ENCODE data around the gene TANGO2. TPM values are rescaled to one million over a fixed set of nuclear protein-coding genes. Genes with fewer than 3 reads are reported as not detected.

TANGO2 gene
- total RNA-seq, 1 donor from 2014 or later: 19.9 TPM

- Mint-ChIP-seq H3K4me1 (ENCODE audit: low read depth) (peaks cover 4% of the 10 kb centered on the region), H3K27ac (no peak overlapping the region), H3K4me3 (ENCODE audit: low read depth) (no peak overlapping the region), H3K36me3 (ENCODE audit: insufficient read depth) (peaks cover 6% of the 10 kb centered on the region), H3K27me3 (no peaks in the 10 kb centered on the region), H3K9me3 (ENCODE audit: low read depth) (no peaks in the 10 kb centered on the region)
- TF ChIP-seq CTCF (IDR thresholded peaks at IDR 0.05; ENCODE audit: unreplicated experiment): no peak
- no peak for DNase-seq (ENCODE audit: low spot score, unreplicated experiment)
Measured at GRCh38 chr22:20032407-20032991, 11.6 kb downstream of the TANGO2 start.

GRCh38 chr22:20033045-20033706 lies 12.3 kb downstream of the TANGO2 start:
- no peaks in the 10 kb centered on the region for H3K27me3 Mint-ChIP-seq

GRCh38 chr22:20034143-20034542 lies 13.2 kb downstream of the TANGO2 start:
- H3K4me1 Mint-ChIP-seq (ENCODE audit: low read depth): peaks cover 4% of the 10 kb centered on the region
- no peaks in the 10 kb centered on the region for H3K27me3 Mint-ChIP-seq
- no peak for TF ChIP-seq CTCF (IDR thresholded peaks at IDR 0.05; ENCODE audit: unreplicated experiment)
- no peak overlapping the region for H3K27ac Mint-ChIP-seq
- peaks cover 6% of the 10 kb centered on the region for H3K36me3 Mint-ChIP-seq (ENCODE audit: insufficient read depth)
- H3K4me3 Mint-ChIP-seq (ENCODE audit: low read depth): no peak overlapping the region
- H3K9me3 Mint-ChIP-seq (ENCODE audit: low read depth): no peaks in the 10 kb centered on the region
- DNase-seq (ENCODE audit: low spot score, unreplicated experiment): no peak

More at GRCh38 chr22:20033045-20033706, 12.3 kb downstream of the TANGO2 start:
- TF ChIP-seq CTCF (IDR thresholded peaks at IDR 0.05; ENCODE audit: unreplicated experiment): no peak
- Mint-ChIP-seq H3K27ac (no peak overlapping the region), H3K4me3 (ENCODE audit: low read depth) (no peak overlapping the region), H3K9me3 (ENCODE audit: low read depth) (no peaks in the 10 kb centered on the region), H3K4me1 (ENCODE audit: low read depth) (peaks cover 4% of the 10 kb centered on the region), H3K36me3 (ENCODE audit: insufficient read depth) (peaks cover 6% of the 10 kb centered on the region)
- no peak for DNase-seq (ENCODE audit: low spot score, unreplicated experiment)

GRCh38 chr22:20035375-20036083 lies 14.6 kb downstream of the TANGO2 start:
- H3K27me3 Mint-ChIP-seq: no peaks in the 10 kb centered on the region
- DNase-seq (ENCODE audit: low spot score, unreplicated experiment): no peak
- TF ChIP-seq CTCF (IDR thresholded peaks at IDR 0.05; ENCODE audit: unreplicated experiment): no peak
- H3K27ac Mint-ChIP-seq: no peak overlapping the region
- H3K9me3 Mint-ChIP-seq (ENCODE audit: low read depth): no peaks in the 10 kb centered on the region
- H3K4me1 Mint-ChIP-seq (ENCODE audit: low read depth): peaks cover 4% of the 10 kb centered on the region
- peaks cover 7% of the 10 kb centered on the region for H3K36me3 Mint-ChIP-seq (ENCODE audit: insufficient read depth)
- H3K4me3 Mint-ChIP-seq (ENCODE audit: low read depth): no peak overlapping the region

GRCh38 chr22:20036084-20036482 lies 15.2 kb downstream of the TANGO2 start:
- Mint-ChIP-seq H3K36me3 (ENCODE audit: insufficient read depth) (peaks cover 7% of the 10 kb centered on the region), H3K27ac (no peak overlapping the region), H3K9me3 (ENCODE audit: low read depth) (no peaks in the 10 kb centered on the region), H3K4me1 (ENCODE audit: low read depth) (peaks cover 4% of the 10 kb centered on the region), H3K27me3 (no peaks in the 10 kb centered on the region), H3K4me3 (ENCODE audit: low read depth) (no peak overlapping the region)
- TF ChIP-seq CTCF (IDR thresholded peaks at IDR 0.05; ENCODE audit: unreplicated experiment): no peak
- no peak for DNase-seq (ENCODE audit: low spot score, unreplicated experiment)
